A673 (cell line): Measurements from ENCODE around the gene ERC1. TPM values are rescaled to one million over a fixed set of nuclear protein-coding genes. Genes with fewer than 3 reads are reported as not detected.

Source experiments
- BruUV-seq: library from RNA; stranded (reverse); fragments of 400-500 nt; replicated peaks from 2 replicates; lab custom pipeline; 2021; lab: Mats Ljungman, UMichigan
- CTCF ChIA-PET: fragments of 300-600 bp; sonication (Branson Sonifier 250); formaldehyde crosslinking; loops from one replicate; lab custom pipeline; 2022; ENCODE audit warnings: antibody characterized with exemption; lab: Charles Lee
- POLR2A ChIA-PET: fragments of 300-600 bp; sonication (Branson Sonifier 250); formaldehyde crosslinking; loops from one replicate; lab custom pipeline; 2022; ENCODE audit warnings: antibody characterized with exemption; ENCODE audit not compliant: low non-redundant PET; lab: Charles Lee
- DNase-seq: peaks from one replicate; pipeline ENCODE4 v3.0.0-alpha.2; 2015; ENCODE audit warnings: low spot score
- H3K27ac ChIP-seq: fragments of 200-600 bp; sonication (generic); 2 replicates; pipeline ENCODE4 v1.5.1; 2016; ENCODE audit warnings: mixed run types, low read depth, mild to moderate bottlenecking, mixed read lengths, antibody characterized with exemption, low read length; ENCODE audit not compliant: poor library complexity, severe bottlenecking
- H3K27me3 ChIP-seq: fragments of 200-600 bp; sonication (generic); replicated peaks from 2 replicates; pipeline ENCODE4 v1.6.1; 2017; ENCODE audit warnings: mixed run types, low read depth, mild to moderate bottlenecking, mixed read lengths, antibody characterized with exemption, low read length; ENCODE audit not compliant: insufficient read depth, poor library complexity
- H3K36me3 ChIP-seq: fragments of 200-600 bp; sonication (generic); 2 replicates; pipeline ENCODE4 v1.6.1; 2016; ENCODE audit warnings: mixed run types, mild to moderate bottlenecking, mixed read lengths, antibody characterized with exemption, low read length; ENCODE audit not compliant: insufficient read depth, poor library complexity, severe bottlenecking
- H3K4me1 ChIP-seq: fragments of 200-600 bp; sonication (generic); 2 replicates; pipeline ENCODE4 v1.6.1; 2017; ENCODE audit warnings: mixed run types, mild to moderate bottlenecking, mixed read lengths, antibody characterized with exemption, low read length; ENCODE audit not compliant: insufficient read depth, poor library complexity, severe bottlenecking
- H3K4me3 ChIP-seq: fragments of 200-600 bp; sonication (generic); 2 replicates; pipeline ENCODE4 v1.5.1; 2016; ENCODE audit warnings: low read depth, mixed run types, mild to moderate bottlenecking, mixed read lengths, low read length; ENCODE audit not compliant: poor library complexity, severe bottlenecking
- H3K9me3 ChIP-seq: fragments of 200-600 bp; sonication (generic); 2 replicates; pipeline ENCODE4 v1.6.1; 2016; ENCODE audit warnings: mixed run types, low read depth, mild to moderate bottlenecking, mixed read lengths, antibody characterized with exemption, low read length; ENCODE audit not compliant: poor library complexity, severe bottlenecking
- CTCF ChIP-seq: fragments of 300-800, 200-600 bp; sonication (generic); conservative IDR thresholded peaks from 2 replicates; pipeline ENCODE4 v1.5.1; 2017; ENCODE audit warnings: low read depth, mild to moderate bottlenecking, antibody characterized with exemption, low read length, moderate library complexity, mixed read lengths
- EZH2 ChIP-seq: fragments of 200-600 bp; sonication (generic); IDR thresholded peaks from 2 replicates; pipeline ENCODE4 v1.6.1; 2017; ENCODE audit warnings: borderline replicate concordance, low read depth, mild to moderate bottlenecking, mixed read lengths, antibody characterized with exemption, low read length; ENCODE audit not compliant: poor library complexity, severe bottlenecking
- intact Hi-C: fragments of 100-400 bp; cut with micrococcal nuclease; formaldehyde crosslinking; loops from one replicate; pipeline ENCODE4 v1.10.0; 2022; ENCODE audit not compliant: unreplicated experiment
- total RNA-seq: library from RNA; stranded (reverse); gene quantifications from 2 replicates; pipeline ENCODE4 v1.2.3, GENCODE V29; 2021

ERC1 gene
- total RNA-seq, 1 experiment from 2014 or later, result 60.7 TPM

GRCh38 chr12:1203735-1204019 lies 212.7 kb downstream of the ERC1 start:
- intact Hi-C loops, result no loop called here
- ChIA-PET CTCF (no interaction called here), POLR2A (interaction anchor here (0.6 kb wide), 1 partner anchor 9 kb away, joined by 3 read pairs; no protein-coding TSS in a partner anchor)
- H3K4me3 ChIP-seq, result no peak overlapping the region
- TF ChIP-seq CTCF (no peak), EZH2 (no peak)
- H3K27ac ChIP-seq, result peak overlapping the region; percentile 25
- no peak for DNase-seq
- no peaks in the 10 kb centered on the region for H3K27me3 ChIP-seq
- H3K9me3 ChIP-seq, result peaks cover 2% of the 10 kb centered on the region
- H3K4me1 ChIP-seq, result peaks cover 18% of the 10 kb centered on the region
- no peaks in the 10 kb centered on the region for H3K36me3 ChIP-seq
- BruUV-seq, result no TSS peak

GRCh38 chr12:1204581-1205121 lies 213.6 kb downstream of the ERC1 start:
- no peak for DNase-seq
- H3K27ac ChIP-seq, result peak overlapping the region; percentile 25
- ChIA-PET POLR2A (no interaction called here), CTCF (no interaction called here)
- H3K4me1 ChIP-seq, result peaks cover 18% of the 10 kb centered on the region
- TF ChIP-seq EZH2, result no peak
- TF ChIP-seq CTCF, result no peak
- intact Hi-C loops, result no loop called here
- no peaks in the 10 kb centered on the region for H3K9me3 ChIP-seq
- H3K4me3 ChIP-seq, result peak overlapping the region; percentile 19
- no peaks in the 10 kb centered on the region for H3K27me3 ChIP-seq
- H3K36me3 ChIP-seq, result no peaks in the 10 kb centered on the region
- no TSS peak for BruUV-seq

GRCh38 chr12:1205512-1206060 lies 214.6 kb downstream of the ERC1 start:
- H3K27ac ChIP-seq, result no peak overlapping the region
- no peak overlapping the region for H3K4me3 ChIP-seq
- TF ChIP-seq CTCF (no peak), EZH2 (no peak)
- no peak for DNase-seq
- H3K27me3 ChIP-seq, result no peaks in the 10 kb centered on the region
- no peaks in the 10 kb centered on the region for H3K9me3 ChIP-seq
- POLR2A ChIA-PET, result no interaction called here
- H3K36me3 ChIP-seq, result no peaks in the 10 kb centered on the region
- CTCF ChIA-PET, result no interaction called here
- no TSS peak for BruUV-seq
- intact Hi-C loops, result no loop called here
- H3K4me1 ChIP-seq, result peaks cover 18% of the 10 kb centered on the region
